Panc1 (cell line): ENCODE measurements around the gene DNAJA4.

ENCODE experiments used
- POLR2AphosphoS5 ChIP-seq: IDR thresholded peaks from 2 replicates; pipeline ENCODE4 v1.6.1; 2012; ENCODE audit warnings: mild to moderate bottlenecking, low read depth, low read length, moderate library complexity
- SIN3A ChIP-seq: IDR thresholded peaks from 2 replicates; pipeline ENCODE4 v1.6.1; 2012; ENCODE audit warnings: low read depth, mild to moderate bottlenecking, low read length, moderate library complexity, borderline replicate concordance; ENCODE audit not compliant: insufficient read depth
- TF ChIP-seq, protein P1 (sequence below): fragments of 450-650 bp; IDR thresholded peaks from 2 replicates; pipeline ENCODE4 v1.5.1; 2017; ENCODE audit warnings: mild to moderate bottlenecking
- TF ChIP-seq, protein P2 (sequence below), 2 experiments: IDR thresholded peaks; 2 replicates each; pipeline ENCODE4 v1.6.1; 2011 to 2012; ENCODE audit warnings: low read depth in 2 of 2, control low read depth in 1 of 2, low read length in 1 of 2, mild to moderate bottlenecking in 1 of 2, moderate library complexity in 1 of 2; ENCODE audit not compliant: insufficient read depth in 1 of 2

DNA sequence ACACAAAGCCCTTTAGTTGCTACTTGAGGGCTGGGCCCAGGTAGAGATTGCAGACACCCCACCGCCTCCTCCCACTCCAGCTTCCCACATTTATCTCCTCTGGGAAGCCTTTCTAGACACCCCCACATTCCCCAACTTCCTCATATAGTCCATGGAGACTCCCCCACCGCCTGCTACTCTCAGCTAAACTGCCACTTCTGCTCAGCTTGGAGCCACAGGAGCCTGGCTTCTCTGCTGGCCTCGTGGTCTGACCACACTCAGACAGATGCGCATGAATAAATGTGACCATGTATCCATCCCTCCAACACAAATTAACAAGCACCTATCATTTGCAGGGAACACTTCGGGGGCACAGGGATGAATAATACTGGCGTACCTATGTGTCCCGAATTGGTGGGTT is 19.5 kb upstream of the DNAJA4 start:
- TF ChIP-seq, protein P1, sequence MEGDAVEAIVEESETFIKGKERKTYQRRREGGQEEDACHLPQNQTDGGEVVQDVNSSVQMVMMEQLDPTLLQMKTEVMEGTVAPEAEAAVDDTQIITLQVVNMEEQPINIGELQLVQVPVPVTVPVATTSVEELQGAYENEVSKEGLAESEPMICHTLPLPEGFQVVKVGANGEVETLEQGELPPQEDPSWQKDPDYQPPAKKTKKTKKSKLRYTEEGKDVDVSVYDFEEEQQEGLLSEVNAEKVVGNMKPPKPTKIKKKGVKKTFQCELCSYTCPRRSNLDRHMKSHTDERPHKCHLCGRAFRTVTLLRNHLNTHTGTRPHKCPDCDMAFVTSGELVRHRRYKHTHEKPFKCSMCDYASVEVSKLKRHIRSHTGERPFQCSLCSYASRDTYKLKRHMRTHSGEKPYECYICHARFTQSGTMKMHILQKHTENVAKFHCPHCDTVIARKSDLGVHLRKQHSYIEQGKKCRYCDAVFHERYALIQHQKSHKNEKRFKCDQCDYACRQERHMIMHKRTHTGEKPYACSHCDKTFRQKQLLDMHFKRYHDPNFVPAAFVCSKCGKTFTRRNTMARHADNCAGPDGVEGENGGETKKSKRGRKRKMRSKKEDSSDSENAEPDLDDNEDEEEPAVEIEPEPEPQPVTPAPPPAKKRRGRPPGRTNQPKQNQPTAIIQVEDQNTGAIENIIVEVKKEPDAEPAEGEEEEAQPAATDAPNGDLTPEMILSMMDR: no peak
- TF ChIP-seq SIN3A (no peak), POLR2AphosphoS5 (no peak)
- TF ChIP-seq, protein P2, sequence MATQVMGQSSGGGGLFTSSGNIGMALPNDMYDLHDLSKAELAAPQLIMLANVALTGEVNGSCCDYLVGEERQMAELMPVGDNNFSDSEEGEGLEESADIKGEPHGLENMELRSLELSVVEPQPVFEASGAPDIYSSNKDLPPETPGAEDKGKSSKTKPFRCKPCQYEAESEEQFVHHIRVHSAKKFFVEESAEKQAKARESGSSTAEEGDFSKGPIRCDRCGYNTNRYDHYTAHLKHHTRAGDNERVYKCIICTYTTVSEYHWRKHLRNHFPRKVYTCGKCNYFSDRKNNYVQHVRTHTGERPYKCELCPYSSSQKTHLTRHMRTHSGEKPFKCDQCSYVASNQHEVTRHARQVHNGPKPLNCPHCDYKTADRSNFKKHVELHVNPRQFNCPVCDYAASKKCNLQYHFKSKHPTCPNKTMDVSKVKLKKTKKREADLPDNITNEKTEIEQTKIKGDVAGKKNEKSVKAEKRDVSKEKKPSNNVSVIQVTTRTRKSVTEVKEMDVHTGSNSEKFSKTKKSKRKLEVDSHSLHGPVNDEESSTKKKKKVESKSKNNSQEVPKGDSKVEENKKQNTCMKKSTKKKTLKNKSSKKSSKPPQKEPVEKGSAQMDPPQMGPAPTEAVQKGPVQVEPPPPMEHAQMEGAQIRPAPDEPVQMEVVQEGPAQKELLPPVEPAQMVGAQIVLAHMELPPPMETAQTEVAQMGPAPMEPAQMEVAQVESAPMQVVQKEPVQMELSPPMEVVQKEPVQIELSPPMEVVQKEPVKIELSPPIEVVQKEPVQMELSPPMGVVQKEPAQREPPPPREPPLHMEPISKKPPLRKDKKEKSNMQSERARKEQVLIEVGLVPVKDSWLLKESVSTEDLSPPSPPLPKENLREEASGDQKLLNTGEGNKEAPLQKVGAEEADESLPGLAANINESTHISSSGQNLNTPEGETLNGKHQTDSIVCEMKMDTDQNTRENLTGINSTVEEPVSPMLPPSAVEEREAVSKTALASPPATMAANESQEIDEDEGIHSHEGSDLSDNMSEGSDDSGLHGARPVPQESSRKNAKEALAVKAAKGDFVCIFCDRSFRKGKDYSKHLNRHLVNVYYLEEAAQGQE (IDR thresholded peaks at IDR 0.05; ENCODE audit: insufficient read depth in 1 of 2, low read depth in 2 of 2, low read length in 1 of 2): no peak
